IMR-90 (cell line): ENCODE results near the gene UQCC5.

Experiments
- BHLHE40 ChIP-seq: fragments of 150-350 bp; IDR thresholded peaks from 2 replicates; pipeline ENCODE4 v1.6.1; 2016; ENCODE audit warnings: mild to moderate bottlenecking, low read depth, low read length
- MAZ ChIP-seq: IDR thresholded peaks from 2 replicates; pipeline ENCODE4 v1.6.1; 2012; ENCODE audit warnings: low read depth, mild to moderate bottlenecking, low read length, improper control_type of control experiment, moderate library complexity, borderline replicate concordance
- POLR2A ChIP-seq: IDR thresholded peaks from 2 replicates; pipeline ENCODE4 v1.6.1; 2012; ENCODE audit warnings: mild to moderate bottlenecking, low read depth, low read length
- TF ChIP-seq, protein P1 (sequence below): conservative IDR thresholded peaks from 2 replicates; pipeline ENCODE4 v1.5.1; 2012; ENCODE audit warnings: mild to moderate bottlenecking, low read depth, low read length, improper control_type of control experiment

- TF ChIP-seq, protein P1, sequence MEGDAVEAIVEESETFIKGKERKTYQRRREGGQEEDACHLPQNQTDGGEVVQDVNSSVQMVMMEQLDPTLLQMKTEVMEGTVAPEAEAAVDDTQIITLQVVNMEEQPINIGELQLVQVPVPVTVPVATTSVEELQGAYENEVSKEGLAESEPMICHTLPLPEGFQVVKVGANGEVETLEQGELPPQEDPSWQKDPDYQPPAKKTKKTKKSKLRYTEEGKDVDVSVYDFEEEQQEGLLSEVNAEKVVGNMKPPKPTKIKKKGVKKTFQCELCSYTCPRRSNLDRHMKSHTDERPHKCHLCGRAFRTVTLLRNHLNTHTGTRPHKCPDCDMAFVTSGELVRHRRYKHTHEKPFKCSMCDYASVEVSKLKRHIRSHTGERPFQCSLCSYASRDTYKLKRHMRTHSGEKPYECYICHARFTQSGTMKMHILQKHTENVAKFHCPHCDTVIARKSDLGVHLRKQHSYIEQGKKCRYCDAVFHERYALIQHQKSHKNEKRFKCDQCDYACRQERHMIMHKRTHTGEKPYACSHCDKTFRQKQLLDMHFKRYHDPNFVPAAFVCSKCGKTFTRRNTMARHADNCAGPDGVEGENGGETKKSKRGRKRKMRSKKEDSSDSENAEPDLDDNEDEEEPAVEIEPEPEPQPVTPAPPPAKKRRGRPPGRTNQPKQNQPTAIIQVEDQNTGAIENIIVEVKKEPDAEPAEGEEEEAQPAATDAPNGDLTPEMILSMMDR = no peak
- no peak for TF ChIP-seq BHLHE40
- TF ChIP-seq MAZ = no peak
- no peak for TF ChIP-seq POLR2A
Measured at GRCh38 chr3:52574056-52574965, 37.9 kb downstream of the UQCC5 start.
